Measurements from ENCODE around the gene CHRNB1.

DNA sequence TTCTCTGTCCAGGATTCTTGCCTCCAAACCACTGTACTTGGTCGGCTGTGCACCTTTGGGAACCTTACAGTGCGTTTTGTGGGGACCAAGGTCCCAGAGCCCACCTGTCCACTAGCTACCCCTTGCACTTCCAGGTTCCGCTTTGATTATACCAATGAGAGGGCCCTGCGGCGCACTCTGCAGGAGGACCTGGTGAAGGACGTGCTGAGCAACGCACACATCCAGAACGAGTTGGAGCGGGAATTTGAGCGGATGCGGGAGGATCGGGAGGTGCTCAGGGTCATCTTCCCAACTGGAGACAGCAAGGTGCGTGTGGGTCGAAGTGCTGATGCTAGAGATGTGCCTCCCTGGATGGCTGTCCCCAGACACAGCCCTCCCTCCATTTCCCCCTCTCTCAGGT lies 58.1 kb downstream of the CHRNB1 start:
- TF ChIP-seq, protein P1, sequence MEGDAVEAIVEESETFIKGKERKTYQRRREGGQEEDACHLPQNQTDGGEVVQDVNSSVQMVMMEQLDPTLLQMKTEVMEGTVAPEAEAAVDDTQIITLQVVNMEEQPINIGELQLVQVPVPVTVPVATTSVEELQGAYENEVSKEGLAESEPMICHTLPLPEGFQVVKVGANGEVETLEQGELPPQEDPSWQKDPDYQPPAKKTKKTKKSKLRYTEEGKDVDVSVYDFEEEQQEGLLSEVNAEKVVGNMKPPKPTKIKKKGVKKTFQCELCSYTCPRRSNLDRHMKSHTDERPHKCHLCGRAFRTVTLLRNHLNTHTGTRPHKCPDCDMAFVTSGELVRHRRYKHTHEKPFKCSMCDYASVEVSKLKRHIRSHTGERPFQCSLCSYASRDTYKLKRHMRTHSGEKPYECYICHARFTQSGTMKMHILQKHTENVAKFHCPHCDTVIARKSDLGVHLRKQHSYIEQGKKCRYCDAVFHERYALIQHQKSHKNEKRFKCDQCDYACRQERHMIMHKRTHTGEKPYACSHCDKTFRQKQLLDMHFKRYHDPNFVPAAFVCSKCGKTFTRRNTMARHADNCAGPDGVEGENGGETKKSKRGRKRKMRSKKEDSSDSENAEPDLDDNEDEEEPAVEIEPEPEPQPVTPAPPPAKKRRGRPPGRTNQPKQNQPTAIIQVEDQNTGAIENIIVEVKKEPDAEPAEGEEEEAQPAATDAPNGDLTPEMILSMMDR (IDR thresholded peaks at IDR 0.05), result peak in 3 of 6 experiments; percentile 31 to 37 (median 33)
- no peak for TF ChIP-seq POLR2A (IDR thresholded peaks at IDR 0.05)

Measured in Peyer's patch (tissue), 4 donors.